DMS 273 (cell line): ENCODE data around the gene TAF7L.
"Not testable (repeated sequence)": the region's sequence is repeated elsewhere in the genome, so short reads cannot be mapped to it uniquely, and the experiment has no call there.

Source experiments
- DNase-seq: peaks from one replicate; lab custom pipeline; 2025; ENCODE audit not compliant: unreplicated experiment; lab: John Stamatoyannopoulos, UW

The TAF7L gene

GRCh38 chrX:101290957-101291603, at the start of gene TAF7L:
Gene TAF7L, minus strand, starts transcription at chrX:101291334. Its CDS starts 3,791 bp downstream, at chrX:101287543.
- peak; percentile 17 for DNase-seq

- DNase-seq: no peak
Observed at GRCh38 chrX:101337776-101338271, 46.7 kb upstream of the TAF7L start.

- not testable (repeated sequence) for DNase-seq
Observed at GRCh38 chrX:101334310-101334709, 43.2 kb upstream of the TAF7L start.

- DNase-seq: peak; percentile 12
Observed at GRCh38 chrX:101326600-101326999, 35.5 kb upstream of the TAF7L start.

GRCh38 chrX:101303790-101304189, 12.7 kb upstream of the TAF7L start:
- DNase-seq: no peak

GRCh38 chrX:101295603-101296002, 4.5 kb upstream of the TAF7L start:
- DNase-seq: not testable (repeated sequence)

- peak; percentile 72 for DNase-seq
Observed at GRCh38 chrX:101287402-101287801, 3.7 kb downstream of the TAF7L start.

GRCh38 chrX:101276238-101276637, 14.9 kb downstream of the TAF7L start:
- DNase-seq: no peak

GRCh38 chrX:101274198-101274597, 16.9 kb downstream of the TAF7L start:
- DNase-seq: no peak

GRCh38 chrX:101265869-101266428, 25.2 kb downstream of the TAF7L start:
- no peak for DNase-seq

GRCh38 chrX:101263766-101264165, 27.4 kb downstream of the TAF7L start:
- no peak for DNase-seq

GRCh38 chrX:101262590-101262989, 28.5 kb downstream of the TAF7L start:
- no peak for DNase-seq

- DNase-seq: peak; percentile 41
Observed at GRCh38 chrX:101260435-101260834, 30.7 kb downstream of the TAF7L start.

GRCh38 chrX:101258259-101258581, 32.9 kb downstream of the TAF7L start:
- no peak for DNase-seq

- DNase-seq: peak; percentile 22
Observed at GRCh38 chrX:101257448-101258258, 33.5 kb downstream of the TAF7L start.

GRCh38 chrX:101252634-101253033, 38.5 kb downstream of the TAF7L start:
- no peak for DNase-seq

GRCh38 chrX:101241531-101241930, 49.6 kb downstream of the TAF7L start:
- no peak for DNase-seq

GRCh38 chrX:101237041-101237440, 54.1 kb downstream of the TAF7L start:
- DNase-seq: no peak

GRCh38 chrX:101232316-101232715, 58.8 kb downstream of the TAF7L start:
- DNase-seq: no peak

GRCh38 chrX:101231080-101231479, 60.1 kb downstream of the TAF7L start:
- DNase-seq: no peak

- DNase-seq: no peak
Observed at GRCh38 chrX:101230636-101231035, 60.5 kb downstream of the TAF7L start.

GRCh38 chrX:101229170-101229569, 62.0 kb downstream of the TAF7L start:
- DNase-seq: no peak
